PC-9 (cell line): ENCODE measurements around the gene ANXA3. TPM values are rescaled to one million over a fixed set of nuclear protein-coding genes. Genes with fewer than 3 reads are reported as not detected.

Experiments used
- BruUV-seq: library from RNA; stranded (reverse); fragments of 400-500 nt; replicated peaks from 2 replicates; lab custom pipeline; 2021; lab: Mats Ljungman, UMichigan
- CTCF ChIA-PET: fragments of 300-600 bp; sonication (Branson Sonifier 250); formaldehyde crosslinking; loops from one replicate; lab custom pipeline; 2022; ENCODE audit warnings: antibody characterized with exemption; lab: Charles Lee
- POLR2A ChIA-PET: fragments of 300-600 bp; sonication (Branson Sonifier 250); formaldehyde crosslinking; loops from one replicate; lab custom pipeline; 2022; ENCODE audit warnings: antibody characterized with exemption; ENCODE audit not compliant: unreplicated experiment; lab: Charles Lee
- DNase-seq, 2 experiments: peaks; one replicate each; pipeline versions ENCODE4 v3.0.0 to v3.0.0-alpha.2; 2015 to 2022; ENCODE audit warnings: mixed read lengths in 1 of 2
- H2AFZ ChIP-seq: fragments of 200-600 bp; sonication (generic); 2 replicates; pipeline ENCODE4 v1.8.1; 2017; ENCODE audit warnings: antibody characterized with exemption
- H3F3A ChIP-seq: fragments of 200-600 bp; sonication (generic); 2 replicates; pipeline ENCODE4 v1.8.1; 2017; ENCODE audit warnings: antibody characterized with exemption, mild to moderate bottlenecking, low read depth; ENCODE audit not compliant: insufficient read depth
- H3K27ac ChIP-seq: fragments of 200-600 bp; sonication (generic); 2 replicates; pipeline ENCODE4 v1.6.1; 2016; ENCODE audit warnings: mixed run types
- H3K27me3 ChIP-seq: fragments of 200-600 bp; sonication (generic); 2 replicates; pipeline ENCODE4 v1.6.1; 2016; ENCODE audit warnings: low read depth, mixed run types; ENCODE audit not compliant: insufficient read depth
- H3K36me3 ChIP-seq: fragments of 200-600 bp; sonication (generic); 2 replicates; pipeline ENCODE4 v1.6.1; 2016; ENCODE audit warnings: low read depth, mixed run types
- H3K4me1 ChIP-seq: fragments of 200-600 bp; sonication (generic); replicated peaks from 2 replicates; pipeline ENCODE4 v1.6.1; 2016; ENCODE audit warnings: mixed run types; ENCODE audit not compliant: insufficient read depth
- H3K4me2 ChIP-seq: fragments of 200-600 bp; sonication (generic); 2 replicates; pipeline ENCODE4 v1.6.1; 2017; ENCODE audit warnings: mixed run types
- H3K4me3 ChIP-seq: fragments of 200-600 bp; sonication (generic); 2 replicates; pipeline ENCODE4 v1.6.1; 2016; ENCODE audit warnings: mixed run types
- H3K79me2 ChIP-seq: fragments of 200-600 bp; sonication (generic); 2 replicates; pipeline ENCODE4 v1.6.1; 2017; ENCODE audit warnings: low read depth, mixed run types
- H3K9me2 ChIP-seq: fragments of 200-600 bp; sonication (generic); 2 replicates; pipeline ENCODE4 v1.8.1; 2017; ENCODE audit warnings: mild to moderate bottlenecking; ENCODE audit not compliant: insufficient read depth
- H3K9me3 ChIP-seq: fragments of 200-600 bp; sonication (generic); 2 replicates; pipeline ENCODE4 v1.8.1; 2016; ENCODE audit warnings: low read depth; ENCODE audit not compliant: insufficient read depth
- H4K20me1 ChIP-seq: fragments of 200-600 bp; sonication (generic); 2 replicates; pipeline ENCODE4 v1.8.1; 2017; ENCODE audit not compliant: insufficient read depth
- CTCF ChIP-seq: fragments of 200-600 bp; sonication (generic); conservative IDR thresholded peaks from 2 replicates; pipeline ENCODE4 v1.6.1; 2017; ENCODE audit warnings: mixed run types, antibody characterized with exemption, mild to moderate bottlenecking, moderate library complexity
- EZH2 ChIP-seq: fragments of 200-600 bp; sonication (generic); IDR thresholded peaks from 2 replicates; pipeline ENCODE4 v1.8.0; 2017; ENCODE audit warnings: antibody characterized with exemption, low read depth
- intact Hi-C: fragments of 100-400 bp; cut with micrococcal nuclease; formaldehyde crosslinking; loops from one replicate; pipeline ENCODE4 v1.10.0; 2022; ENCODE audit not compliant: unreplicated experiment
- total RNA-seq: library from RNA; stranded (reverse); gene quantifications from 2 replicates; pipeline ENCODE4 v1.2.3, GENCODE V29; 2021

The ANXA3 gene
- total RNA-seq, 1 experiment from 2014 or later: 140 TPM

GRCh38 chr4:78602334-78602733 lies 50.8 kb downstream of the ANXA3 start:
- POLR2A ChIA-PET: no interaction called here
- Histone ChIP-seq H3F3A (no peaks in the 10 kb centered on the region), H3K36me3 (peaks cover 17% of the 10 kb centered on the region; the same call in 1 of the 2 replicates), H3K27me3 (no peaks in the 10 kb centered on the region), H3K4me3 (no peak overlapping the region), H2AFZ (no peak overlapping the region), H3K79me2 (no peaks in the 10 kb centered on the region), H3K9me2 (no peaks in the 10 kb centered on the region), H3K4me1 (no peaks in the 10 kb centered on the region), H3K4me2 (no peak overlapping the region), H3K9me3 (no peaks in the 10 kb centered on the region), H3K27ac (no peak overlapping the region), H4K20me1 (no peaks in the 10 kb centered on the region)
- CTCF ChIA-PET: no interaction called here
- intact Hi-C loops: no loop called here
- no peak for DNase-seq
- TF ChIP-seq CTCF (no peak), EZH2 (no peak)
- BruUV-seq: no TSS peak

GRCh38 chr4:78603384-78603783 lies 51.8 kb downstream of the ANXA3 start:
- Histone ChIP-seq H3K9me3 (no peaks in the 10 kb centered on the region), H3K36me3 (peaks cover 17% of the 10 kb centered on the region; the same call in 1 of the 2 replicates), H3K27ac (no peak overlapping the region), H3K79me2 (no peaks in the 10 kb centered on the region), H3F3A (no peaks in the 10 kb centered on the region), H4K20me1 (no peaks in the 10 kb centered on the region), H3K4me1 (no peaks in the 10 kb centered on the region), H3K9me2 (no peaks in the 10 kb centered on the region), H3K4me3 (no peak overlapping the region), H3K4me2 (no peak overlapping the region), H3K27me3 (no peaks in the 10 kb centered on the region), H2AFZ (no peak overlapping the region)
- no peak for TF ChIP-seq CTCF
- no peak for TF ChIP-seq EZH2
- BruUV-seq: no TSS peak
- intact Hi-C loops: no loop called here
- CTCF ChIA-PET: no interaction called here
- POLR2A ChIA-PET: interaction anchor here (0.6 kb wide), 1 partner anchor 10 kb away, joined by 4 read pairs; no protein-coding TSS in a partner anchor
- DNase-seq: no peak

- Histone ChIP-seq H3K4me1 (no peaks in the 10 kb centered on the region), H3K9me2 (no peaks in the 10 kb centered on the region), H3K27ac (no peak overlapping the region), H3K36me3 (peaks cover 14% of the 10 kb centered on the region; the same call in 1 of the 2 replicates), H3K9me3 (no peaks in the 10 kb centered on the region), H2AFZ (no peak overlapping the region), H3K4me3 (no peak overlapping the region), H3K4me2 (no peak overlapping the region), H4K20me1 (no peaks in the 10 kb centered on the region), H3K79me2 (no peaks in the 10 kb centered on the region), H3K27me3 (no peaks in the 10 kb centered on the region), H3F3A (no peaks in the 10 kb centered on the region)
- ChIA-PET CTCF (no interaction called here), POLR2A (no interaction called here)
- intact Hi-C loops: no loop called here
- TF ChIP-seq EZH2 (no peak), CTCF (no peak)
- DNase-seq: no peak
- BruUV-seq: no TSS peak
These were observed 53.4 kb downstream of the ANXA3 start for GRCh38 chr4:78604988-78605387.
